WTC11 (cell line): Measurements from ENCODE around the gene CCDC134. TPM values are rescaled to one million over a fixed set of nuclear protein-coding genes. Genes with fewer than 3 reads are reported as not detected.

Experiments
- ATAC-seq: fragments of 200-7000 bp; cut with Tn5 transposase; 2 replicates; pipeline ENCODE4 v1.10.0; 2021; ENCODE audit warnings: mild to moderate bottlenecking, moderate library complexity
- CTCF ChIA-PET: fragments of 300-600 bp; sonication (Branson Sonifier 250); formaldehyde crosslinking; loops from one replicate; lab custom pipeline; 2021; ENCODE audit warnings: antibody characterized with exemption; lab: Charles Lee
- POLR2A ChIA-PET: fragments of 350-600 bp; sonication (Branson Sonifier 250); formaldehyde crosslinking; loops from one replicate; lab custom pipeline; 2021; ENCODE audit warnings: antibody characterized with exemption; lab: Charles Lee
- DNase-seq: peaks from one replicate; pipeline ENCODE4 v3.0.0; 2021; ENCODE audit warnings: low spot score
- H3K27ac Mint-ChIP-seq: 2 replicates; pipeline ENCODE4 v1.8.0; 2021; ENCODE audit warnings: mixed read lengths
- H3K27me3 Mint-ChIP-seq: 2 replicates; pipeline ENCODE4 v1.8.0; 2021; ENCODE audit warnings: low read depth, mild to moderate bottlenecking, moderate library complexity, mixed read lengths
- H3K36me3 Mint-ChIP-seq: 2 replicates; pipeline ENCODE4 v1.8.0; 2021; ENCODE audit warnings: mixed read lengths
- H3K4me1 Mint-ChIP-seq: 2 replicates; pipeline ENCODE4 v1.8.0; 2022; ENCODE audit warnings: mixed read lengths
- H3K4me3 Mint-ChIP-seq: 2 replicates; pipeline ENCODE4 v1.8.0; 2021; ENCODE audit warnings: mild to moderate bottlenecking, moderate library complexity, mixed read lengths
- H3K9me3 Mint-ChIP-seq: 2 replicates; pipeline ENCODE4 v1.8.0; 2021; ENCODE audit warnings: mixed read lengths
- ATF3 ChIP-seq: sonication (generic); formaldehyde crosslinking; conservative IDR thresholded peaks from 2 replicates; pipeline ENCODE4 v1.8.1; 2022; ENCODE audit warnings: mild to moderate bottlenecking, missing genetic modification reagents
- E2F4 ChIP-seq: sonication (generic); formaldehyde crosslinking; IDR thresholded peaks from 2 replicates; pipeline ENCODE4 v1.8.1; 2022; ENCODE audit warnings: low read depth, mild to moderate bottlenecking, moderate library complexity, missing genetic modification reagents, borderline replicate concordance
- ESRRA ChIP-seq: sonication (generic); formaldehyde crosslinking; IDR thresholded peaks from 2 replicates; pipeline ENCODE4 v1.8.1; 2022; ENCODE audit warnings: mild to moderate bottlenecking, missing genetic modification reagents, borderline replicate concordance
- FOXJ3 ChIP-seq: sonication (generic); formaldehyde crosslinking; IDR thresholded peaks from 2 replicates; pipeline ENCODE4 v1.9.0; 2021; ENCODE audit warnings: missing genetic modification reagents, mild to moderate bottlenecking, borderline replicate concordance
- FOXK1 ChIP-seq: sonication (generic); formaldehyde crosslinking; IDR thresholded peaks from 2 replicates; pipeline ENCODE4 v1.8.0; 2022; ENCODE audit warnings: mild to moderate bottlenecking, moderate library complexity, missing genetic modification reagents
- FOXP1 ChIP-seq: sonication (generic); formaldehyde crosslinking; IDR thresholded peaks from 2 replicates; pipeline ENCODE4 v1.8.0; 2022; ENCODE audit warnings: missing genetic modification reagents, mild to moderate bottlenecking, moderate library complexity, borderline replicate concordance
- IRF2 ChIP-seq: sonication (generic); formaldehyde crosslinking; IDR thresholded peaks from 2 replicates; pipeline ENCODE4 v1.8.0; 2022; ENCODE audit warnings: low read depth, missing genetic modification reagents, borderline replicate concordance
- KAT7 ChIP-seq: sonication (generic); formaldehyde crosslinking; IDR thresholded peaks from 2 replicates; pipeline ENCODE4 v1.8.1; 2023; ENCODE audit warnings: missing genetic modification reagents, mild to moderate bottlenecking, borderline replicate concordance
- MYBL2 ChIP-seq: sonication (generic); formaldehyde crosslinking; IDR thresholded peaks from 2 replicates; pipeline ENCODE4 v1.8.1; 2023; ENCODE audit warnings: mild to moderate bottlenecking, moderate library complexity, missing genetic modification reagents
- NFE2L1 ChIP-seq: sonication (generic); formaldehyde crosslinking; IDR thresholded peaks from 2 replicates; pipeline ENCODE4 v1.8.1; 2023; ENCODE audit warnings: missing genetic modification reagents
- NR2C2 ChIP-seq: sonication (generic); formaldehyde crosslinking; IDR thresholded peaks from 2 replicates; pipeline ENCODE4 v1.8.0; 2022; ENCODE audit warnings: mild to moderate bottlenecking, missing genetic modification reagents
- PRRX2 ChIP-seq: fragments of 250-450 bp; sonication (Bioruptor Pico); IDR thresholded peaks from 2 replicates; pipeline ENCODE4 v1.8.0; 2021; ENCODE audit warnings: mild to moderate bottlenecking
- SMAD3 ChIP-seq: sonication (generic); formaldehyde crosslinking; IDR thresholded peaks from 2 replicates; pipeline ENCODE4 v1.8.0; 2022; ENCODE audit warnings: missing genetic modification reagents, mild to moderate bottlenecking, borderline replicate concordance
- TCF7 ChIP-seq: sonication (generic); formaldehyde crosslinking; IDR thresholded peaks from 2 replicates; pipeline ENCODE4 v1.8.0; 2022; ENCODE audit warnings: mild to moderate bottlenecking, low read depth, missing genetic modification reagents, moderate library complexity
- ZNF121 ChIP-seq: sonication (generic); formaldehyde crosslinking; IDR thresholded peaks from 2 replicates; pipeline ENCODE4 v1.8.0; 2023; ENCODE audit warnings: missing genetic modification reagents
- ZSCAN18 ChIP-seq: fragments of 250-450 bp; sonication (Bioruptor Pico); IDR thresholded peaks from 2 replicates; pipeline ENCODE4 v2.1.2; 2022; ENCODE audit warnings: mild to moderate bottlenecking, moderate library complexity
- total RNA-seq: library from RNA; stranded (reverse); gene quantifications from 3 replicates; pipeline ENCODE4 v1.2.3, GENCODE V29; 2021
- TF ChIP-seq, protein P1 (sequence below): fragments of 250-450 bp; sonication (Bioruptor Pico); IDR thresholded peaks from 2 replicates; pipeline ENCODE4 v1.9.0; 2021; ENCODE audit warnings: moderate library complexity, mild to moderate bottlenecking, inconsistent platforms, borderline replicate concordance
- TF ChIP-seq, protein P2 (sequence below): fragments of 200-600 bp; IDR thresholded peaks from 2 replicates; pipeline ENCODE4 v1.8.0; 2022; ENCODE audit warnings: antibody characterized with exemption
- TF ChIP-seq, protein P3 (sequence below): fragments of 250-450 bp; sonication (Bioruptor Pico); IDR thresholded peaks from 2 replicates; pipeline ENCODE4 v1.8.0; 2021; ENCODE audit warnings: mild to moderate bottlenecking
- TF ChIP-seq, protein P4 (sequence below): sonication (generic); formaldehyde crosslinking; IDR thresholded peaks from 2 replicates; pipeline ENCODE4 v1.8.1; 2022; ENCODE audit warnings: low read depth, missing genetic modification reagents, borderline replicate concordance
- TF ChIP-seq, protein P5 (sequence below): sonication (generic); formaldehyde crosslinking; IDR thresholded peaks from 2 replicates; pipeline ENCODE4 v1.8.0; 2022; ENCODE audit warnings: mild to moderate bottlenecking, missing genetic modification reagents

CCDC134 gene
- total RNA-seq, 1 experiment from 2014 or later, result 19.0 TPM

GRCh38 chr22:41758231-41758630 lies 42.2 kb upstream of the CCDC134 start:
- ATAC-seq (no peak), DNase-seq (no peak)
- TF ChIP-seq TCF7 (CRISPR knock-in tag) (no peak), NR2C2 (CRISPR knock-in tag) (no peak), ESRRA (CRISPR knock-in tag) (no peak), KAT7 (CRISPR knock-in tag) (no peak), FOXP1 (CRISPR knock-in tag) (no peak), MYBL2 (CRISPR knock-in tag) (no peak)
- TF ChIP-seq, protein P1, sequence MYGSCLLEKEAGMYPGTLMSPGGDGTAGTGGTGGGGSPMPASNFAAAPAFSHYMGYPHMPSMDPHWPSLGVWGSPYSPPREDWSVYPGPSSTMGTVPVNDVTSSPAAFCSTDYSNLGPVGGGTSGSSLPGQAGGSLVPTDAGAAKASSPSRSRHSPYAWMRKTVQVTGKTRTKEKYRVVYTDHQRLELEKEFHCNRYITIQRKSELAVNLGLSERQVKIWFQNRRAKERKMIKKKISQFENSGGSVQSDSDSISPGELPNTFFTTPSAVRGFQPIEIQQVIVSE (CRISPR knock-in tag), result no peak
- POLR2A ChIA-PET, result no interaction called here
- Mint-ChIP-seq H3K27ac (no peak overlapping the region), H3K27me3 (no peaks in the 10 kb centered on the region), H3K4me3 (no peak overlapping the region), H3K4me1 (peaks cover 14% of the 10 kb centered on the region), H3K36me3 (no peaks in the 10 kb centered on the region), H3K9me3 (no peaks in the 10 kb centered on the region)
- CTCF ChIA-PET, result interaction anchor here (5.8 to 6.2 kb wide), 2 partner anchors 11 to 61 kb away, joined by 50 to 70 read pairs; no protein-coding TSS in a partner anchor

- H3K4me1 Mint-ChIP-seq, result no peaks in the 10 kb centered on the region
- H3K4me3 Mint-ChIP-seq, result no peak overlapping the region
- POLR2A ChIA-PET, result interaction anchor here (1.0 kb wide), 1 partner anchor 37 kb away, joined by 5 read pairs; the partner anchor contains the start of gene CCDC134
- TF ChIP-seq, protein P2, sequence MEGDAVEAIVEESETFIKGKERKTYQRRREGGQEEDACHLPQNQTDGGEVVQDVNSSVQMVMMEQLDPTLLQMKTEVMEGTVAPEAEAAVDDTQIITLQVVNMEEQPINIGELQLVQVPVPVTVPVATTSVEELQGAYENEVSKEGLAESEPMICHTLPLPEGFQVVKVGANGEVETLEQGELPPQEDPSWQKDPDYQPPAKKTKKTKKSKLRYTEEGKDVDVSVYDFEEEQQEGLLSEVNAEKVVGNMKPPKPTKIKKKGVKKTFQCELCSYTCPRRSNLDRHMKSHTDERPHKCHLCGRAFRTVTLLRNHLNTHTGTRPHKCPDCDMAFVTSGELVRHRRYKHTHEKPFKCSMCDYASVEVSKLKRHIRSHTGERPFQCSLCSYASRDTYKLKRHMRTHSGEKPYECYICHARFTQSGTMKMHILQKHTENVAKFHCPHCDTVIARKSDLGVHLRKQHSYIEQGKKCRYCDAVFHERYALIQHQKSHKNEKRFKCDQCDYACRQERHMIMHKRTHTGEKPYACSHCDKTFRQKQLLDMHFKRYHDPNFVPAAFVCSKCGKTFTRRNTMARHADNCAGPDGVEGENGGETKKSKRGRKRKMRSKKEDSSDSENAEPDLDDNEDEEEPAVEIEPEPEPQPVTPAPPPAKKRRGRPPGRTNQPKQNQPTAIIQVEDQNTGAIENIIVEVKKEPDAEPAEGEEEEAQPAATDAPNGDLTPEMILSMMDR, result peak; percentile 69
- no peak for TF ChIP-seq FOXK1 (CRISPR knock-in tag)
- no peak overlapping the region for H3K27ac Mint-ChIP-seq
- DNase-seq, result peak; percentile 91
- peak; percentile 98 for ATAC-seq
- no peaks in the 10 kb centered on the region; the same call in none of the 2 replicates for H3K27me3 Mint-ChIP-seq
- no peaks in the 10 kb centered on the region for H3K9me3 Mint-ChIP-seq
- CTCF ChIA-PET, result interaction anchor here (0.6 to 5.8 kb wide), 39 partner anchors 10 to 184 kb away, joined by 3 to 70 read pairs (median 5); partner anchors contain the start of genes CCDC134, CENPM, MEI1 and SHISA8
- no peaks in the 10 kb centered on the region for H3K36me3 Mint-ChIP-seq
These were observed 37.3 kb upstream of the CCDC134 start for GRCh38 chr22:41762980-41763779.

GRCh38 chr22:41766476-41766875 lies 34.0 kb upstream of the CCDC134 start:
- POLR2A ChIA-PET, result no interaction called here
- no peaks in the 10 kb centered on the region for H3K9me3 Mint-ChIP-seq
- H3K27me3 Mint-ChIP-seq, result no peaks in the 10 kb centered on the region; the same call in none of the 2 replicates
- H3K36me3 Mint-ChIP-seq, result no peaks in the 10 kb centered on the region
- ATAC-seq, result no peak
- H3K27ac Mint-ChIP-seq, result no peak overlapping the region
- CTCF ChIA-PET, result interaction anchor here (2.7 to 3.0 kb wide), 2 partner anchors 20 to 69 kb away, joined by 19 to 22 read pairs; no protein-coding TSS in a partner anchor
- no peak for DNase-seq
- H3K4me1 Mint-ChIP-seq, result no peaks in the 10 kb centered on the region
- H3K4me3 Mint-ChIP-seq, result no peak overlapping the region
- TF ChIP-seq ATF3 (CRISPR knock-in tag), result no peak
- TF ChIP-seq ZSCAN18 (CRISPR knock-in tag), result no peak
- TF ChIP-seq, protein P3, sequence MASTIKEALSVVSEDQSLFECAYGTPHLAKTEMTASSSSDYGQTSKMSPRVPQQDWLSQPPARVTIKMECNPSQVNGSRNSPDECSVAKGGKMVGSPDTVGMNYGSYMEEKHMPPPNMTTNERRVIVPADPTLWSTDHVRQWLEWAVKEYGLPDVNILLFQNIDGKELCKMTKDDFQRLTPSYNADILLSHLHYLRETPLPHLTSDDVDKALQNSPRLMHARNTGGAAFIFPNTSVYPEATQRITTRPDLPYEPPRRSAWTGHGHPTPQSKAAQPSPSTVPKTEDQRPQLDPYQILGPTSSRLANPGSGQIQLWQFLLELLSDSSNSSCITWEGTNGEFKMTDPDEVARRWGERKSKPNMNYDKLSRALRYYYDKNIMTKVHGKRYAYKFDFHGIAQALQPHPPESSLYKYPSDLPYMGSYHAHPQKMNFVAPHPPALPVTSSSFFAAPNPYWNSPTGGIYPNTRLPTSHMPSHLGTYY (CRISPR knock-in tag), result no peak
- no peak for TF ChIP-seq NFE2L1 (CRISPR knock-in tag)
- no peak for TF ChIP-seq PRRX2
- no peak for TF ChIP-seq ZNF121
- no peak for TF ChIP-seq IRF2 (CRISPR knock-in tag)
- TF ChIP-seq, protein P4, sequence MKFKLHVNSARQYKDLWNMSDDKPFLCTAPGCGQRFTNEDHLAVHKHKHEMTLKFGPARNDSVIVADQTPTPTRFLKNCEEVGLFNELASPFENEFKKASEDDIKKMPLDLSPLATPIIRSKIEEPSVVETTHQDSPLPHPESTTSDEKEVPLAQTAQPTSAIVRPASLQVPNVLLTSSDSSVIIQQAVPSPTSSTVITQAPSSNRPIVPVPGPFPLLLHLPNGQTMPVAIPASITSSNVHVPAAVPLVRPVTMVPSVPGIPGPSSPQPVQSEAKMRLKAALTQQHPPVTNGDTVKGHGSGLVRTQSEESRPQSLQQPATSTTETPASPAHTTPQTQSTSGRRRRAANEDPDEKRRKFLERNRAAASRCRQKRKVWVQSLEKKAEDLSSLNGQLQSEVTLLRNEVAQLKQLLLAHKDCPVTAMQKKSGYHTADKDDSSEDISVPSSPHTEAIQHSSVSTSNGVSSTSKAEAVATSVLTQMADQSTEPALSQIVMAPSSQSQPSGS (CRISPR knock-in tag), result no peak
- TF ChIP-seq, protein P5, sequence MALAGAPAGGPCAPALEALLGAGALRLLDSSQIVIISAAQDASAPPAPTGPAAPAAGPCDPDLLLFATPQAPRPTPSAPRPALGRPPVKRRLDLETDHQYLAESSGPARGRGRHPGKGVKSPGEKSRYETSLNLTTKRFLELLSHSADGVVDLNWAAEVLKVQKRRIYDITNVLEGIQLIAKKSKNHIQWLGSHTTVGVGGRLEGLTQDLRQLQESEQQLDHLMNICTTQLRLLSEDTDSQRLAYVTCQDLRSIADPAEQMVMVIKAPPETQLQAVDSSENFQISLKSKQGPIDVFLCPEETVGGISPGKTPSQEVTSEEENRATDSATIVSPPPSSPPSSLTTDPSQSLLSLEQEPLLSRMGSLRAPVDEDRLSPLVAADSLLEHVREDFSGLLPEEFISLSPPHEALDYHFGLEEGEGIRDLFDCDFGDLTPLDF (CRISPR knock-in tag), result no peak
- TF ChIP-seq E2F4 (CRISPR knock-in tag), result no peak
- TF ChIP-seq SMAD3 (CRISPR knock-in tag), result no peak
- TF ChIP-seq FOXJ3, result no peak
